HG02938 (cell line): Measurements from ENCODE around the gene BRSK1.
A peak's percentile ranks its signal among the peaks of the same experiment; 100 is the strongest.
"Not testable (repeated sequence)": the region's sequence is repeated elsewhere in the genome, so short reads cannot be mapped to it uniquely, and the experiment has no call there.

ENCODE experiments used
- ATAC-seq: cut with Tn5 transposase; IDR thresholded peaks from one replicate; pipeline ENCODE4 v1.9.1; 2021; ENCODE audit warnings: mild to moderate bottlenecking, moderate library complexity; ENCODE audit not compliant: unreplicated experiment

The BRSK1 gene

GRCh38 chr19:55325172-55325571 is 41.4 kb downstream of the BRSK1 start, which contains the start of gene TMEM150B:
TSS of gene TMEM150B (minus strand) at chr19:55325341. CDS start at chr19:55321036, 4,305 bp downstream.
- no peak for ATAC-seq

GRCh38 chr19:55328774-55329318 is 45.0 kb downstream of the BRSK1 start:
- not testable (repeated sequence) for ATAC-seq

GRCh38 chr19:55329791-55330190 is 46.0 kb downstream of the BRSK1 start:
- not testable (repeated sequence) for ATAC-seq

GRCh38 chr19:55333870-55334269 is 50.1 kb downstream of the BRSK1 start:
- ATAC-seq, result no peak

GRCh38 chr19:55336101-55336500 is 52.3 kb downstream of the BRSK1 start:
- ATAC-seq, result no peak

GRCh38 chr19:55339105-55339888 is 55.5 kb downstream of the BRSK1 start, which contains the start of gene KMT5C:
TSS of gene KMT5C (plus strand) at chr19:55339876. CDS start at chr19:55341937, 2,061 bp downstream.
- peak; percentile 76 for ATAC-seq

- no peak for ATAC-seq
Measured at GRCh38 chr19:55339889-55340783, 56.3 kb downstream of the BRSK1 start.

- no peak for ATAC-seq
Measured at GRCh38 chr19:55340784-55341147, 57.0 kb downstream of the BRSK1 start.

- ATAC-seq, result no peak
Measured at GRCh38 chr19:55341171-55341588, 57.4 kb downstream of the BRSK1 start.

- no peak for ATAC-seq
Measured at GRCh38 chr19:55341595-55342531, 58.1 kb downstream of the BRSK1 start.

GRCh38 chr19:55344444-55344843 is 60.6 kb downstream of the BRSK1 start:
- ATAC-seq, result no peak

GRCh38 chr19:55345101-55345817 is 61.5 kb downstream of the BRSK1 start:
- ATAC-seq, result no peak

- no peak for ATAC-seq
Measured at GRCh38 chr19:55345818-55346724, 62.3 kb downstream of the BRSK1 start.

GRCh38 chr19:55346725-55347441 is 63.1 kb downstream of the BRSK1 start:
- ATAC-seq, result no peak

- ATAC-seq, result no peak
Measured at GRCh38 chr19:55347442-55348009, 63.7 kb downstream of the BRSK1 start.

GRCh38 chr19:55348317-55349034 is 64.7 kb downstream of the BRSK1 start:
- ATAC-seq, result no peak
